Spleen (tissue), 11 donors: ENCODE measurements around the gene PSD. TPM values are rescaled to one million over a fixed set of nuclear protein-coding genes. Genes with fewer than 3 reads are reported as not detected.

Source experiments
- DNase-seq: peaks from one replicate; pipeline ENCODE4 v3.0.0-alpha.2; 2020
- H3K27ac ChIP-seq, 8 donors: fragments of 200-600 bp; sonication (generic) in 7 of 8; 1 replicate in 4 of 8; 2 replicates in 4 of 8; pipeline versions ENCODE4 v1.5.0 to v1.8.0; 2016 to 2021; ENCODE audit warnings: inconsistent platforms in 4 of 8, mild to moderate bottlenecking in 4 of 8, moderate library complexity in 1 of 8
- H3K27me3 ChIP-seq, 7 donors: fragments of 200-600 bp; sonication (generic) in 6 of 7; replicated peaks in 1 of 7; 1 replicate in 4 of 7; 2 replicates in 3 of 7; pipeline versions ENCODE4 v1.5.0 to v1.8.0; 2016 to 2021; ENCODE audit warnings: inconsistent platforms in 3 of 7, mild to moderate bottlenecking in 1 of 7
- H3K36me3 ChIP-seq, 6 donors: fragments of 200-600 bp; sonication (generic) in 5 of 6; 1 replicate in 4 of 6; 2 replicates in 2 of 6; pipeline versions ENCODE4 v1.5.0 to v1.8.0; 2016 to 2021; ENCODE audit warnings: inconsistent platforms in 2 of 6
- H3K4me1 ChIP-seq, 6 donors: fragments of 200-600 bp; sonication (generic) in 5 of 6; 1 replicate in 3 of 6; 2 replicates in 3 of 6; pipeline versions ENCODE4 v1.5.0 to v1.8.0; 2016 to 2021; ENCODE audit warnings: inconsistent platforms in 3 of 6
- H3K4me3 ChIP-seq, 8 donors: fragments of 200-600 bp; sonication (generic) in 7 of 8; 1 replicate in 4 of 8; 2 replicates in 4 of 8; pipeline versions ENCODE4 v1.5.0 to v1.8.0; 2016 to 2021; ENCODE audit warnings: inconsistent platforms in 4 of 8, mild to moderate bottlenecking in 4 of 8, moderate library complexity in 2 of 8
- H3K9me3 ChIP-seq, 8 donors: fragments of 200-600 bp; sonication (generic) in 7 of 8; 1 replicate in 4 of 8; 2 replicates in 4 of 8; pipeline versions ENCODE4 v1.5.0 to v1.8.0; 2016 to 2021; ENCODE audit warnings: inconsistent platforms in 4 of 8
- CTCF ChIP-seq, 11 experiments: fragments of 200-600 bp in 7 of 11; fragments of 450-650 bp in 4 of 11; sonication (generic) in 4 of 11; IDR thresholded peaks in 8 of 11; conservative IDR thresholded peaks in 3 of 11; 1 replicate in 7 of 11; 2 replicates in 4 of 11; pipeline versions ENCODE4 v1.4.0 to v1.8.0; 2016 to 2021; ENCODE audit warnings: antibody characterized with exemption in 11 of 11, inconsistent platforms in 4 of 11, mild to moderate bottlenecking in 1 of 11
- POLR2A ChIP-seq, 3 donors: fragments of 450-650 bp; IDR thresholded peaks; one replicate each; pipeline ENCODE4 v1.5.1; 2017; ENCODE audit warnings: antibody characterized with exemption in 3 of 3, mild to moderate bottlenecking in 1 of 3
- POLR2AphosphoS5 ChIP-seq, 3 donors: sonication (generic); formaldehyde crosslinking; IDR thresholded peaks; one replicate each; pipeline ENCODE4 v1.5.1; 2017; ENCODE audit warnings: antibody characterized with exemption in 3 of 3
- WGBS, 5 donors: extraction: QIAGEN DNeasy Blood & Tissue Kit in 3 of 5; methylation state at CpG; one replicate each; pipeline versions ENCODE4 v1.1.5 to v1.1.7; 2013 to 2018; 5-methylcytosine and 5-hydroxymethylcytosine counted together
- intact Hi-C: fragments of 100-400 bp; cut with DNase I; formaldehyde crosslinking; loops from one replicate; pipeline ENCODE4 v1.15.0; 2023; ENCODE audit warnings: low total_unique reads
- polyA plus RNA-seq, 3 donors: library from polyadenylated mRNA; stranded (reverse); fragments of 200-250 nt; gene quantifications; one replicate each; pipeline ENCODE4 v1.2.1, GENCODE V29; 2013
- total RNA-seq, 7 donors: library from RNA; depleted of rRNA in 3 of 7; stranded (reverse); fragments of >200 nt in 3 of 7; fragmentation: NEBNext Ultra II Directional in 4 of 7; extraction: Animal tissue kit (Norgen Biotek cat#: 25700) in 4 of 7; gene quantifications; one replicate each; pipeline versions ENCODE4 v1.1.0 to v1.2.1, GENCODE V29; 2016 to 2021
- donor health status: healthy with polysubstance abuse.
- donor health status: DM: no; HTN: no; CAD: no; lungs with moderate emphysema.
- donor health status: DM: no; HTN: no; CAD: no.
- donor health status: Bipolar disorder and iron deficiency.
- donor health status: healthy.
- donor health status: DM: no; HTN: no; CAD: no.
- donor health status: DM: yes; HTN: yes; CAD: no.

PSD gene
- total and polyA plus RNA-seq, 10 donors: 0.59 to 2.5 (median 1.2) TPM

GRCh38 chr10:102463983-102464382 is 45.4 kb upstream of the PSD start:
- 81 to 90% (median 86%) methylated on average over 10 of the region's 10 CpGs for WGBS, 5 donors
- no peak for TF ChIP-seq POLR2A (IDR thresholded peaks at IDR 0.05)
- TF ChIP-seq CTCF (IDR thresholded peaks at IDR 0.05 in 8 of 11, conservative IDR thresholded peaks at IDR 0.05 in 3 of 11): no peak
- no peak for TF ChIP-seq POLR2AphosphoS5 (IDR thresholded peaks at IDR 0.05)
- intact Hi-C loops: no loop called here
- H3K36me3 ChIP-seq: peaks cover 0 to 4% (median 0%) of the 10 kb centered on the region in 6 donors
- no peaks in the 10 kb centered on the region for H3K9me3 ChIP-seq
- no peak overlapping the region for H3K27ac ChIP-seq
- H3K4me3 ChIP-seq: no peak overlapping the region
- no peaks in the 10 kb centered on the region for H3K27me3 ChIP-seq
- H3K4me1 ChIP-seq: peaks cover 8 to 59% (median 32%) of the 10 kb centered on the region in 6 donors
- DNase-seq: no peak

- no peaks in the 10 kb centered on the region for H3K27me3 ChIP-seq
- peak overlapping the region in 1 of 8 donors; percentile 86 for H3K4me3 ChIP-seq
- H3K9me3 ChIP-seq: no peaks in the 10 kb centered on the region
- no peaks in the 10 kb centered on the region for H3K36me3 ChIP-seq
- intact Hi-C loops: no loop called here
- H3K4me1 ChIP-seq: peaks cover 8 to 45% (median 28%) of the 10 kb centered on the region in 6 donors
- no peak for TF ChIP-seq CTCF (IDR thresholded peaks at IDR 0.05 in 8 of 11, conservative IDR thresholded peaks at IDR 0.05 in 3 of 11)
- no peak for DNase-seq
- WGBS, 5 donors: 51 to 80% (median 69%) methylated on average over 6 of the region's 6 CpGs
- H3K27ac ChIP-seq: peak overlapping the region in 3 of 8 donors; percentile 21 to 82 (median 24)
These were observed 44.0 kb upstream of the PSD start for GRCh38 chr10:102462512-102463054.

- Histone ChIP-seq H3K9me3 (no peaks in the 10 kb centered on the region), H3K27me3 (no peaks in the 10 kb centered on the region), H3K36me3 (peaks cover 0 to 2% (median 0%) of the 10 kb centered on the region in 6 donors), H3K27ac (peak overlapping the region in 5 of 8 donors; percentile 26 to 82 (median 72)), H3K4me1 (peaks cover 8 to 44% (median 28%) of the 10 kb centered on the region in 6 donors), H3K4me3 (peak overlapping the region; percentile 40 to 86 (median 47))
- peak; percentile 98 for DNase-seq
- WGBS, 5 donors: 2 to 4% (median 3%) methylated on average over 42 to 54 of the region's 54 CpGs
- TF ChIP-seq POLR2A (IDR thresholded peaks at IDR 0.05) (peak in 1 of 3 donors; percentile 8), CTCF (IDR thresholded peaks at IDR 0.05 in 8 of 11, conservative IDR thresholded peaks at IDR 0.05 in 3 of 11) (peak in 1 of 11 experiments; percentile 22), POLR2AphosphoS5 (IDR thresholded peaks at IDR 0.05) (peak; percentile 80 to 93 (median 84))
- intact Hi-C loops: no loop called here
These were observed 42.8 kb upstream of the PSD start for GRCh38 chr10:102461187-102462054.

- H3K4me3 ChIP-seq: peak overlapping the region; percentile 40 to 86 (median 47)
- DNase-seq: peak; percentile 81
- no peaks in the 10 kb centered on the region for H3K27me3 ChIP-seq
- H3K27ac ChIP-seq: peak overlapping the region in 5 of 8 donors; percentile 26 to 82 (median 72)
- H3K4me1 ChIP-seq: peaks cover 8 to 50% (median 28%) of the 10 kb centered on the region in 6 donors
- peaks cover 0 to 8% (median 5%) of the 10 kb centered on the region in 6 donors for H3K36me3 ChIP-seq
- TF ChIP-seq POLR2A (IDR thresholded peaks at IDR 0.05) (no peak), POLR2AphosphoS5 (IDR thresholded peaks at IDR 0.05) (no peak), CTCF (IDR thresholded peaks at IDR 0.05 in 8 of 11, conservative IDR thresholded peaks at IDR 0.05 in 3 of 11) (no peak)
- H3K9me3 ChIP-seq: no peaks in the 10 kb centered on the region
- 14 to 25% (median 20%) methylated on average over 7 to 8 of the region's 8 CpGs for WGBS, 5 donors
- intact Hi-C loops: no loop called here
These were observed 42.2 kb upstream of the PSD start for GRCh38 chr10:102460836-102461186.
